HG03175 (cell line): ENCODE results near the gene B4GALT3.

Experiments
- ATAC-seq: cut with Tn5 transposase; IDR thresholded peaks from one replicate; pipeline ENCODE4 v1.9.1; 2021; ENCODE audit warnings: mild to moderate bottlenecking, moderate library complexity; ENCODE audit not compliant: unreplicated experiment

The B4GALT3 gene

DNA sequence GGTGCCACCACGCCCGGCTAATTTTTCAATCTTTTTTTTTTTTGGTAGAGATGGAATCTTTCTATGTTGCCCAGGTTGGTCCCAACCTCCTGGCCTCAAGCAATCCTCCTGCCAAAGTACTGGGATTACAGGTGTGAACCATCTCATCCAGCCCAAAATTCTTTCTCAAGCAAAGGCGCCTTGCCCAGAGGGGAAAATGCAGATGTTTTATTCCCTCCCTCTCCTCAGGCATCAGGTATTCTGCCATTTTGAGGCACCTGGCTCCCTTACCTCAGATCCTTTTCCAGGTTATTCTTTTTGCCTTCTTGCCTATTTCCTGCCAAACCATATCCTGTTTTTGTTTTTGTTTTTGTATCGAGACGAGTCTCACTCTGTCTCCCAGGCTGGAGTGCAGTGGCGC, 11.1 kb upstream of the B4GALT3 start:
- no peak for ATAC-seq

- no peak for ATAC-seq
Observed at GRCh38 chr1:161187311-161187710, 10.0 kb upstream of the B4GALT3 start.

GRCh38 chr1:161185732-161186311, 8.5 kb upstream of the B4GALT3 start:
- peak; percentile 37 for ATAC-seq

DNA sequence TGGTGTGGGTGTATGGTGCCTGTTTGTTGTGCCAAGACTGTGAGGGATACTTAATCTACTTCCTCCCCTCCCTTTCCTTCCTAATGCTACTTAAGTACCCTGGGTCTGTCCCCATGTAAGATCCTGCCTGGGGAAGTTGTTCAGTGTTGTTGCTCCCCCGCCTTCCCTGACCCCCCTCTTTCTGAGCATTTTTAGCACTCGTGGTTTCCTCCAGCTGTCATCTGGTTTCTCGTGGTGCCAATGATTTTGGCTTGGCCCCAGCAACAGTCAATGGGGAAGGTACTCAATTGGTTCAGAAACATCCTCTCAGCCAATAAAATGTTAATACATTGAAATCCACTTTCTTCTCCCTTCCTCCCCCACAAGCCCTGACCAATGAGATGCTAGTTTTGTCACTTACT, 8.0 kb upstream of the B4GALT3 start:
- peak; percentile 69 for ATAC-seq

GRCh38 chr1:161182214-161182613, 4.9 kb upstream of the B4GALT3 start:
- peak; percentile 49 for ATAC-seq

- ATAC-seq = no peak
Observed at GRCh38 chr1:161180639-161181038, 3.3 kb upstream of the B4GALT3 start.

DNA sequence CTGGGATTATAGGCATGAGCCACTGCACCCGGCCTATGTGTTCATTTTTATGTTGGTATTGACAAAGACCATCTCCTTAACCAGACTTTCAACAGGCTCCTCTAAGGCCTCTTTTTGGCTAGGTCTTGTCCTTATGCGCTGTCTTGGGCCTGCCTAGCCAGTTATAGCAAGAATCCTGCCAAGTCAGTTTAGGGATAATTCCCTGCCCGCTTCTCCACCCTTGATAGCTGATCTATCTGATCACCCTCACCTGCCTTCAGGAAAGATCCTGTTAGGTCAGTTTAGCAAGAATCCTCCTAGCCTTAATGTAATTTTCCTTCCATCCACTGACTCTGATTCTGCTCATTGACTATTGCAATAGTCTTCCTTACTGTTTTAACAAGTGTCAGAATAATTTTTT, 2.4 kb upstream of the B4GALT3 start:
- ATAC-seq = no peak

GRCh38 chr1:161177936-161178244, 583 bp upstream of the B4GALT3 start:
- no peak for ATAC-seq

GRCh38 chr1:161176468-161177111, 717 bp downstream of the B4GALT3 start:
- no peak for ATAC-seq

GRCh38 chr1:161175771-161176453, 1.4 kb downstream of the B4GALT3 start:
- no peak for ATAC-seq

DNA sequence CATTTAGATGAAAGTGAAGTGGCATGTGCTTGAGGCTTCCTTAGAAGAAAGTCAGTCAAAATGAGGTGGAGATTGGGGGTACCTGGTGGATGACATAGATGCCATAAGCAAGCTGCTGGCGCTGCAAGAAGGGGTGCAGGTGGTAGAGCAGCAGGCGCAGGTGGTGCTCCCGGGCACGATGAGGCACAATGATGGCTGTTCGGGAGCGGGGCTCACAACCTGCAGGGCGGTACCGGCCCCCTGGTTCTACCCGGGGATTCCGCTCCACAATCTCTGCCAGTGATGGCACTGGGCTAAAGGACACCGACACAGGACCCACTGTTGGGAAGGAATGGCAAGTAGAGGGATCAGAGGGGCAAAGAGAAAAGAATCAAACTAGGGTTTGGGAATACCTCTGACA, 2.4 kb downstream of the B4GALT3 start:
- ATAC-seq = no peak

DNA sequence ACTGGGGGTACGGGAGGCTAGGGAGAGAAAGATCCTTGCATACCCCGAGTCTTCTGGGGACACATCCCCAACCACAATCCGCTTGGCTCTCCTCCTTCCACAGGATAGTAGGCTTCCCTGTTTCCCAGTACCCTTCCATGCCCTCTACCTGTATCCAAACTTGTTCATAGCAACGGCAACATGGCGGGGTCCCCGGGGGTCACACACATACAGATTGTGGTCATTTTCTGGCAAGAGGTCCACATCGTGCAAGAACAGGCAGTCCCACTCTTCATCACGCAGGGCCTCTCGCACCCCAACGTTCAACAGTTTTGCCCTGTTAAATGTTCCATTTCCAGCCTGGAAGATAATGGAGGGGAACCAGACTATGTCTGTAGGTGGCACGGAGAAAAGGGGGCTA, 3.6 kb downstream of the B4GALT3 start:
- no peak for ATAC-seq

DNA sequence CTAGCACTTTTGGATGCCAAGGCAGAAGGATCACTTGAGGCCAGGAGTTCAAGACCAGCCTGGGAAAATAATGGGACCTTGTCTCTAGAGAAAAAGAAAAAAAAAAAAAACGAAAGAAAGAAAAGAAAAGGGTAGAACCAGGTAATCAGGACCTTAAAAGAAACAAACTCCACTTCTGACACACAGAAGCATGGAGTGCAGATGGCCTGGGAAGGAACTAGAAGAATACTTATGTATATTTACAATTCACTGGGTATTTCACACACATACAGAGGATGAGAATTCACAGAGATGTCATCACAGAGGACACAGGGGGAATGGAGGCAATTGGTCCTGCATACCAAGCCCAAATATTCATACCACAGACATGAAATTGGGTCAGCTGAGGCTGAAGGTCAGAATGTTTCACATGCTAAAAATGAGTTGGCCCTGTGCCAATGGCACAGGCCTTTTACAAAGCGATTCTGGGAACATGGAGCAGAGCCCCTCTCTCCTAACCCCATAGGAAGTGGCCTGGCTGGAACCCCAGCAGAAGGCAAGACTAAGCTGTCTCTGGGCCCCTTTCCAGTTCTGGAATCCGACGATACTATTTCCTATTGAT, 4.4 kb downstream of the B4GALT3 start:
- no peak for ATAC-seq

DNA sequence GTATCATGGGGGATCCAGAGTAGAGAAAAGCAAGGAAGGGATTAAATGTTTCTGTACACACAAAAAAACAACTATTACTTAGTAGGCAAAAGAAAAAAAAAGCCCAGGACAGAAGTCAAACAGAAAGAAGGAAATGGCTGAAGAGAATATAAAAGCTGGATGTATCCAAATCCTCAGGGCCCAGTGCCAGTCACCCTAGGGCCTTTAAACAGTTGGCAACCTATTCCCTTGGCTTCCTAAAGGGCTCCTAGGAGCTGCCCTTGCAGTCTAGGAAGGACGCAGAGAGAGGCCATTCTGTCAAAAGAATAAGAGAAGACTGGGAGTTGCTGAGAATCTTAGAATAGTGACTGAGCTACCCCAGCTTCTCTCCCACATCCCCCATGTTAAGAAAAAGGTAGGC, 5.0 kb downstream of the B4GALT3 start:
- ATAC-seq = no peak

DNA sequence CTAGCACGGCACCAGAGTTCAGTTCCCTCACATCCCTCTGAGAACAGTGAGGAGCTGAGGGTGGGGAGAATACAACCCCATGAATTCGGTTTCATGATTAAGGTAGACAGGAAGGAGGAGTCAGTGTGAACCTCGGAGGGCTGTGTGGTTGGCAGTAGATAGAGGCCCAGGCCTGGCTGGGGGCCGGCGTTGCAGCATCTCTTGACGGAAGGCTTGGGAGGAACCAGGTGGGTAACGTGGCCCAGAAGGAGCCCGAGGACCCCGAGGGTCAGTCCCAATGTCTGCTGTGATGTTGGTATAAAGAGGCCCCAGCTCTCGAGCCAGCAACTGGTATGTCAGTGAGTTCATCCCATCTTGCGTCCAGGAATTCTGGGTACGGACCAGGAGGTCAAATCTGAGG, 5.6 kb downstream of the B4GALT3 start:
- no peak for ATAC-seq

- no peak for ATAC-seq
Observed at GRCh38 chr1:161171191-161171590, 6.1 kb downstream of the B4GALT3 start.

- no peak for ATAC-seq
Observed at GRCh38 chr1:161168906-161169305, 8.4 kb downstream of the B4GALT3 start.

DNA sequence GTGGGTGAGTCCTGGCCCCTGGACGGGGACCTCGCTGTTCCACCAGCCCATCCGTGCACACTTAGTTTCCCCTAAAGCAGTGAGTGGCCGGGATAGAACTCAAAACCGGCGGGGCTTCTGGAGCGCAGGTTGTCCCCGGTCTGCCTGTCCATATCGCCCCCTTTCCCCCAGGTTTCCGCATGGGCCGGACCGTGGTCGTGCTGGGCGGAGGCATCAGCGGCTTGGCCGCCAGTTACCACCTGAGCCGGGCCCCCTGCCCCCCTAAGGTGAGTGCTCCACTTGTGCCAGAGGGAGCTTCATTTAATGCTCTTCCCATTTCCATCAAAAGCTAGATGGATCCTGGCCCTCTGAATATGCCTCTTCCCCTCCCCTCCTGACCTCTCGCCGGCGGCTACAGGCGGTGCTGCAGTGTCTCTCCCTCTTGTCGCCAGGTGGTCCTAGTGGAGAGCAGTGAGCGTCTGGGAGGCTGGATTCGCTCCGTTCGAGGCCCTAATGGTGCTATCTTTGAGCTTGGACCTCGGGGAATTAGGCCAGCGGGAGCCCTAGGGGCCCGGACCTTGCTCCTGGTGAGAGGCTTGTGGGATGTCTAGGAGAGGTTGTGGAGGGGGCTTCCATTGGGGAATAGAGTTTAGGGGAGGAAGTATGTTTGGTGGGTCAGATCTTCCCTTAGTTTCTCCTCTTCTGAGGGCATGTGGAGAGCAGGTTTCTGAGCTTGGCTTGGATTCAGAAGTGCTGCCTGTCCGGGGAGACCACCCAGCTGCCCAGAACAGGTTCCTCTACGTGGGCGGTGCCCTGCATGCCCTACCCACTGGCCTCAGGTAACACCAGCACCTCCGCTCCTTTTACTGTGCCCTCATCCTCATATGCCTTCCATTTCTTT, 10.4 kb downstream of the B4GALT3 start:
- peak; percentile 2 for ATAC-seq

- ATAC-seq = peak; percentile 94
Observed at GRCh38 chr1:161165742-161166668, 11.3 kb downstream of the B4GALT3 start, which contains the start of gene PPOX. TSS of gene PPOX (plus strand) at chr1:161166426. CDS start at chr1:161166848, 422 bp downstream.
